H1 (cell line): ENCODE measurements around the gene PDP2. TPM values are rescaled to one million over a fixed set of nuclear protein-coding genes. Genes with fewer than 3 reads are reported as not detected.

ENCODE experiments used
- CTCF ChIA-PET: fragments of 300-600 bp; sonication (Branson Sonifier 250); formaldehyde crosslinking; loops from one replicate; lab custom pipeline; 2021; ENCODE audit not compliant: partially characterized antibody; lab: Charles Lee
- POLR2A ChIA-PET: fragments of 300-600 bp; sonication (Branson Sonifier 250); formaldehyde crosslinking; loops from one replicate; lab custom pipeline; 2021; ENCODE audit warnings: inconsistent platforms; ENCODE audit not compliant: partially characterized antibody; lab: Charles Lee
- DNase-seq, 2 experiments: peaks; one replicate each; pipeline versions ENCODE4 v3.0.0 to v3.0.0-alpha.2; 2010 to 2022; ENCODE audit warnings: low spot score in 2 of 2, low read depth in 1 of 2, mixed read lengths in 1 of 2
- FAIRE-seq: peaks from 2 replicates; lab custom pipeline; 2011; peaks lifted over from hg19 to GRCh38; lab: Jason Lieb, UNC
- H2AFZ ChIP-seq: 2 replicates; pipeline ENCODE4 v1.8.1; 2012; ENCODE audit warnings: low read length, inconsistent platforms
- H2AK5ac ChIP-seq: 2 replicates; pipeline ENCODE4 v1.6.1; 2013; ENCODE audit warnings: low read depth, low read length
- H2BK120ac ChIP-seq: replicated peaks from 2 replicates; pipeline ENCODE3; 2013; ENCODE audit warnings: low read depth, low read length, inconsistent platforms
- H2BK12ac ChIP-seq: 2 replicates; pipeline ENCODE4 v1.6.1; 2013; ENCODE audit warnings: low read depth, low read length
- H2BK15ac ChIP-seq: 2 replicates; pipeline ENCODE4 v1.6.1; 2013; ENCODE audit warnings: low read length
- H2BK20ac ChIP-seq: 2 replicates; pipeline ENCODE4 v1.6.1; 2013; ENCODE audit warnings: low read length
- H2BK5ac ChIP-seq: 2 replicates; pipeline ENCODE4 v1.6.1; 2013; ENCODE audit warnings: low read depth, low read length
- H3K14ac ChIP-seq: 2 replicates; pipeline ENCODE4 v1.6.1; 2013; ENCODE audit warnings: inconsistent platforms; ENCODE audit not compliant: insufficient read length
- H3K18ac ChIP-seq: 2 replicates; pipeline ENCODE4 v1.6.1; 2013; ENCODE audit warnings: low read length; ENCODE audit errors: extremely low read depth
- H3K23ac ChIP-seq: 2 replicates; pipeline ENCODE4 v1.6.1; 2013; ENCODE audit warnings: inconsistent platforms; ENCODE audit not compliant: insufficient read length
- H3K23me2 ChIP-seq: 2 replicates; pipeline ENCODE4 v1.6.1; 2013; ENCODE audit warnings: low read depth, low read length
- H3K27ac ChIP-seq: 2 replicates; pipeline ENCODE4 v1.6.1; 2011; ENCODE audit warnings: low read depth, low read length, inconsistent platforms
- H3K27me3 ChIP-seq, 4 experiments: replicated peaks in 1 of 4; 1 replicate in 1 of 4; 2 replicates in 3 of 4; pipeline versions ENCODE4 v1.6.1 to v1.8.1; 2011 to 2013; ENCODE audit warnings: low read length in 3 of 4, mild to moderate bottlenecking in 3 of 4, inconsistent platforms in 2 of 4, mixed read lengths in 2 of 4, moderate library complexity in 1 of 4; ENCODE audit not compliant: control insufficient read depth in 3 of 4, insufficient read depth in 3 of 4; ENCODE audit errors: extremely low read depth in 1 of 4
- H3K36me3 ChIP-seq, 4 experiments: 2 replicates each; pipeline versions ENCODE4 v1.6.1 to v1.8.1; 2011 to 2013; ENCODE audit warnings: mild to moderate bottlenecking in 4 of 4, low read length in 3 of 4, moderate library complexity in 2 of 4, control low read depth in 1 of 4, inconsistent platforms in 1 of 4; ENCODE audit not compliant: insufficient read depth in 4 of 4, control insufficient read depth in 2 of 4
- H3K4ac ChIP-seq: replicated peaks from 2 replicates; pipeline ENCODE3; 2013; ENCODE audit warnings: low read length, low read depth, mixed read lengths, inconsistent platforms; ENCODE audit not compliant: insufficient read length
- H3K4me1 ChIP-seq, 4 experiments: replicated peaks in 1 of 4; 1 replicate in 1 of 4; 2 replicates in 3 of 4; pipeline versions ENCODE4 v1.6.1 to v1.8.1; 2011 to 2013; ENCODE audit warnings: low read length in 3 of 4, inconsistent platforms in 2 of 4, mixed read lengths in 1 of 4; ENCODE audit not compliant: insufficient read depth in 4 of 4, control insufficient read depth in 3 of 4
- H3K4me2 ChIP-seq, 2 experiments: 2 replicates each; pipeline versions ENCODE4 v1.6.1 to v1.8.1; 2011 to 2013; ENCODE audit warnings: low read depth in 2 of 2, low read length in 2 of 2, control low read depth in 1 of 2, inconsistent platforms in 1 of 2, mild to moderate bottlenecking in 1 of 2; ENCODE audit not compliant: insufficient read depth in 1 of 2
- H3K4me3 ChIP-seq, 4 experiments: fragments of 200-600, 300-600 bp in 1 of 4; sonication (generic), shearing (Covaris generic), sonication (Bioruptor Twin) in 1 of 4; 2 replicates each; pipeline versions ENCODE4 v1.5.1 to v1.8.1; 2011 to 2016; ENCODE audit warnings: low read length in 4 of 4, low read depth in 3 of 4, control low read depth in 2 of 4, inconsistent platforms in 2 of 4, mild to moderate bottlenecking in 2 of 4, mixed read lengths in 1 of 4, moderate library complexity in 1 of 4; ENCODE audit not compliant: insufficient read depth in 2 of 4; ENCODE audit errors: extremely low read depth in 1 of 4
- H3K56ac ChIP-seq: replicated peaks from 2 replicates; pipeline ENCODE3; 2013; ENCODE audit warnings: low read depth, mild to moderate bottlenecking, mixed read lengths, low read length, inconsistent platforms; ENCODE audit not compliant: insufficient read length
- H3K79me1 ChIP-seq: 2 replicates; pipeline ENCODE4 v1.6.1; 2013; ENCODE audit warnings: low read depth, low read length, control low read depth
- H3K79me2 ChIP-seq, 2 experiments: 2 replicates each; pipeline versions ENCODE4 v1.6.1 to v1.8.1; 2012 to 2013; ENCODE audit warnings: low read length in 2 of 2, mild to moderate bottlenecking in 2 of 2, inconsistent platforms in 1 of 2; ENCODE audit not compliant: insufficient read depth in 2 of 2, control insufficient read depth in 1 of 2
- H3K9ac ChIP-seq, 4 experiments: replicated peaks in 1 of 4; 1 replicate in 1 of 4; 2 replicates in 3 of 4; pipeline versions ENCODE4 v1.6.1 to v1.8.1; 2011 to 2013; ENCODE audit warnings: low read depth in 3 of 4, low read length in 3 of 4, control low read depth in 2 of 4, mild to moderate bottlenecking in 2 of 4, moderate library complexity in 2 of 4, inconsistent platforms in 1 of 4; ENCODE audit errors: extremely low read depth in 1 of 4
- H3K9me3 ChIP-seq, 2 experiments: 2 replicates each; pipeline versions ENCODE4 v1.6.1 to v1.8.1; 2012 to 2013; ENCODE audit warnings: mild to moderate bottlenecking in 2 of 2, moderate library complexity in 2 of 2, control low read depth in 1 of 2, inconsistent platforms in 1 of 2, low read depth in 1 of 2, low read length in 1 of 2, mixed read lengths in 1 of 2; ENCODE audit not compliant: insufficient read depth in 2 of 2
- H4K20me1 ChIP-seq, 2 experiments: replicated peaks in 1 of 2; 2 replicates each; pipeline versions ENCODE3 to v1.8.1; 2011 to 2013; ENCODE audit warnings: inconsistent platforms in 2 of 2, low read length in 2 of 2, mild to moderate bottlenecking in 1 of 2; ENCODE audit not compliant: insufficient read depth in 2 of 2, control insufficient read depth in 1 of 2
- H4K5ac ChIP-seq: 2 replicates; pipeline ENCODE4 v1.6.1; 2013; ENCODE audit warnings: low read length, low read depth, mixed read lengths, inconsistent platforms; ENCODE audit not compliant: insufficient read length
- H4K8ac ChIP-seq: 2 replicates; pipeline ENCODE4 v1.8.0; 2013; ENCODE audit warnings: mild to moderate bottlenecking, moderate library complexity, low read length, inconsistent platforms; ENCODE audit not compliant: insufficient read depth; ENCODE audit errors: extremely low read depth
- H4K91ac ChIP-seq: replicated peaks from 2 replicates; pipeline ENCODE3; 2013; ENCODE audit warnings: low read length, mixed read lengths, inconsistent platforms; ENCODE audit not compliant: insufficient read length
- CBX8 ChIP-seq: fragments of 300-800, 300-1000 bp; sonication (generic); IDR thresholded peaks from 2 replicates; pipeline ENCODE4 v1.7.1; 2016; ENCODE audit warnings: low read depth, low read length, borderline replicate concordance
- CHD1 ChIP-seq: IDR thresholded peaks from 2 replicates; pipeline ENCODE4 v1.6.1; 2012; ENCODE audit warnings: low read depth, low read length, improper control_type of control experiment
- RXRA ChIP-seq: IDR thresholded peaks from 2 replicates; pipeline ENCODE4 v1.6.1; 2011; ENCODE audit warnings: low read depth, mild to moderate bottlenecking, low read length, moderate library complexity; ENCODE audit not compliant: insufficient read depth
- SP2 ChIP-seq: IDR thresholded peaks from 2 replicates; pipeline ENCODE4 v1.6.1; 2012; ENCODE audit warnings: mild to moderate bottlenecking, low read length, inconsistent platforms
- SP4 ChIP-seq: IDR thresholded peaks from 2 replicates; pipeline ENCODE4 v1.6.1; 2012; ENCODE audit warnings: low read length, inconsistent platforms
- WGBS, 2 experiments: shearing (Covaris generic) in 1 of 2; methylation state at CpG; one replicate each; pipeline versions ENCODE4 v1.1.6 to v1.1.7; 2013 to 2015; ENCODE audit warnings: low lambda C conversion rate in 2 of 2, mixed read lengths in 2 of 2, inconsistent platforms in 1 of 2, low coverage in 1 of 2, missing lambda C conversion rate in 1 of 2; ENCODE audit not compliant: insufficient replicate concordance in 2 of 2, insufficient coverage in 1 of 2, insufficient read length in 1 of 2; ENCODE audit errors: extremely low coverage in 1 of 2, missing lambda C conversion rate in 1 of 2; 5-methylcytosine and 5-hydroxymethylcytosine counted together
- polyA plus RNA-seq, 7 experiments: library from polyadenylated mRNA; depleted of rRNA in 3 of 7; stranded (reverse) in 5 of 7; unstranded in 2 of 7; fragments of >200 nt in 5 of 7; fragments of 200-250 nt in 2 of 7; gene quantifications; 1 replicate in 5 of 7; 2 replicates in 1 of 7; 4 replicates in 1 of 7; pipeline versions ENCODE4 v1.2.1 to v1.2.3, GENCODE V29; 2011 to 2013; ENCODE audit warnings: missing spikeins in 2 of 7, mixed read lengths in 2 of 7
- total RNA-seq: library from RNA; stranded (reverse); fragmentation: NEBNext Ultra II Directional; extraction: Animal tissue kit (Norgen Biotek cat#: 25700); gene quantifications from 2 replicates; pipeline ENCODE4 v1.2.1, GENCODE V29; 2021

Gene PDP2
- total and polyA plus RNA-seq, 2 of the 8 experiments (the other 6 are each of a cell fraction or from before 2014, with no cell fraction given): 11.7 to 36.5 TPM

GRCh38 chr16:66921729-66922450 is 41.6 kb downstream of the PDP2 start:
- Histone ChIP-seq H3K14ac (no peak overlapping the region), H3K4me2 (no peak overlapping the region), H3K36me3 (no peaks in the 10 kb centered on the region), H3K4me1 (peaks cover 0 to 2% (median under 1%) of the 10 kb centered on the region in 4 experiments; a peak in 3 of 7 replicates), H2AFZ (no peak overlapping the region), H2BK5ac (no peak overlapping the region), H4K5ac (no peak overlapping the region), H2AK5ac (no peak overlapping the region), H3K79me1 (peaks cover 2% of the 10 kb centered on the region; the same call in 1 of the 2 replicates), H2BK15ac (no peak overlapping the region), H4K91ac (no peak overlapping the region), H3K23me2 (peaks cover 4% of the 10 kb centered on the region; the same call in 1 of the 2 replicates), H3K79me2 (no peaks in the 10 kb centered on the region), H4K20me1 (peaks cover 0 to 2% of the 10 kb centered on the region in 2 experiments), H3K9me3 (no peaks in the 10 kb centered on the region), H3K18ac (no peak overlapping the region), H3K4ac (no peak overlapping the region), H2BK120ac (no peak overlapping the region), H2BK20ac (no peak overlapping the region), H3K27ac (no peak overlapping the region), H2BK12ac (peak overlapping the region; percentile 50; the same call in 1 of the 2 replicates), H3K4me3 (no peak overlapping the region), H3K56ac (no peak overlapping the region), H4K8ac (no peak overlapping the region; the same call in 1 of the 2 replicates), H3K9ac (no peak overlapping the region; a peak in 1 of 7 replicates), H3K23ac (no peak overlapping the region), H3K27me3 (peaks cover 14 to 40% (median 34%) of the 10 kb centered on the region in 4 experiments; a peak in 6 of 7 replicates)
- TF ChIP-seq SP4 (no peak), CHD1 (no peak), RXRA (no peak), SP2 (no peak), CBX8 (no peak)
- 91% methylated on average over 36 of the region's 42 CpGs; no CpG with 5 or more reads in 1 of the 2 experiments for WGBS, 2 experiments
- FAIRE-seq (no peak), DNase-seq (no peak)
- POLR2A ChIA-PET: interaction anchor here (1.8 kb wide), 1 partner anchor 9 kb away, joined by 4 read pairs; no protein-coding TSS in a partner anchor
- CTCF ChIA-PET: interaction anchor here (1.0 to 27.5 kb wide), 2 partner anchors 9 to 23 kb away, joined by 3 to 1009 read pairs; partner anchors contain the start of genes CDH16 and PDP2
